ENCODE results near the gene FBXW11.
A peak's percentile ranks its signal among the peaks of the same experiment; 100 is the strongest.
"Not testable (repeated sequence)": the region's sequence is repeated elsewhere in the genome, so short reads cannot be mapped to it uniquely, and the experiment has no call there.

Gene FBXW11

DNA sequence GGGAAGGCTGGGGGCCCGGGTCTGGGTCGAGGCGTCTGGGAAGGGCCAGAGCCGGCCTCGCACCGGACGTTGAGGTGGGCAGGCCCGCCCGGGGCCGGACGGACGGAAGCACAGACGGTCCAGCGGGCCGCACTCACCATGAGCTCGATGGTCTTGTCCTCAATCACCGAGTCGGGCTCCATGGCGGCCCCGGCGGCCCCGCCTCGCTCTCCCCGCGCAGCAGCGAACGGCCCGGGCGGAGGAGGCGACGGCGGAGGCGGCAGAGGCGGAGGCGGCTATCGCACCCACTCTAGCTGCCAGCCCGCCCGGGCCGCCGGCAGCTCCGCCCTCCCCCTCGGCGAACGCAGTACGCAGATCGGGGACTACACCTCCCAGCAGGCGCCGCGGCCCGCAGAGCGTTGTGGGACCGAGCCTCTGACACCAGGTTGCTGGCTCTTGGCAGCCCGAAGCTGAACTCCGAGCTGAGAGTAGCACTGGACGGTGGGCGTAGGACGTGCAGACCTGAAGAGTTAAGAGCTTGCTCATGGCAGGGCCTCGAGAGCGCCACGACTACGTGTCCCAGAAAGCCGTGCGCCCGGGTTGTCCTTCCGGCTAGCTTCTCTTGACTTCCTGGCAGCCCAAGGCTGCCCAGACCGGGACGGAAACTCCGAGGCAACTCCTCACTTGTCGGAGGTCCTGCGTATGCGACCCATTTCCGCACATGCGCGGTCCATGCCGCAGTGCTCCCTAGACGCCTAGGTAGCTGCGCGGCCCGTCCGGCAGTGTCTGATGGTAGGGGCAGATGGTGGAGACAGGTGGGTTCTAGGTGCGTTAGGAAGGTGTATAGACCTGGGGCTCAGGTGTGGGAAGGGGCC lies at the start of gene FBXW11:
Gene FBXW11 (minus strand): TSS at position 318 of the 854 bp plus-strand sequence. CDS start 136 bp downstream, at position 182.
- DNase-seq: peak; percentile 98

DNA sequence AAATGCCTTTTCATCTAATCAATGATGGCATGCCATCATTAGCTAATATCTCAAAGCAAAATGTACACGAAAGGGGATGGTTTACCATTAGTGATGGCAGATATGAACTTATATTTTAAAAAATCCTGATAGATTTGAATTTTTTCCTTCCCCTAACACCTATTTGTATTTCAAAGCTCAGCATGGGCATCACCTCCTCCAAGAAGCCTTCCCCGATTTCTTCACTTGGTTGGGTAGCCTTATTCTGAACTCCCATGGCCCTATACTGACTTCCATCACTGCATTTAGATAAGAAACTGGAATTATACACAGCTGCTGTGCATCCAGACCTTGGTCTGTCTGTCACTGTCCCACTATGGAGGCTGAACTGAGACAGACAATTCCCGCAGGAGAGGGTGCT lies 49.6 kb upstream of the FBXW11 start:
- DNase-seq: no peak

DNA sequence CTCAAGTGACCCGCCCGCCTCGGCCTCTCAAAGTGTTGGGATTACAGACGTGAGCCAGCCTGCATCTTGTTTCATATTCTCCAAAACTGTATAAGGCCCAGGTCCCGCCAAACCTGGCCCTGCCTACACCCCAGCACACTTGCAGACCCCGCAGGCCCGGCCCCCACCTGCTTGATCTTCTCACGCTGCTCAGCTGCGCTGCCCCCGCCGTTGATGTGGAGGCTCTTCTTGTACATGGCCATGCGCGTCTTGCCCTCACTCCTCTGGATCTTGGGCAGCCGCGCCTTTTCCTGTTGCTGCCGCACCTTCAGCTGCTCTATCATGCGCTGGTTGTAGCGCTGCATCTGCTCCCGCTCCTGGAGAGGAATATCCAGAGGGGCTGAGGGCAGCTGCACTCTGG lies 49.0 kb upstream of the FBXW11 start:
- DNase-seq: no peak

DNA sequence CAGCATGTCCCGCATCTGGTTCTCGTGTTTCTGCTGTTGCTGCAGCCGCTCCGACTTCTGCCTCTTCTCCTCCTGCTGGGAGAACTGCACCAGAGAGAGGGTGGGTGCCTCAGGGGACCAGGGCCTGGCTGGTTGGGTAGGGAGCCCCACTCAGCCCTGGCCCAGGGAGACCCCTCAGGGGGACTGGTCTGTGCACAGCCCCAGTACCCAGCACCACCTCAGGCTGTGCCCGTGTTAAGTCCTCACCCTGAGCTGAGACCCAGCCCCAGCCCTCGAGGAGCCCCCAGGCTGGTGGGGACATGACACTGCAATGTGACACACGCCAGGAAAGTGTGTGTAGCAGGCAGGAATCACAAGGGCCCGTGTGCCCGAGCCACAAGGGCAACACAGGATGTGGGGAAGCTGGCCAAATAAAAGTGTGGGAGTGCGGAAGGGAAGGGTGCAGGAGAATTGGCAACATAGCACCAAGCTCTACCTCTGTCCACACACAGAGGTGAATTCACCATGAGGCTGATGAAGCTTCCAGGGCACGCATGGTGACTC lies 48.2 kb upstream of the FBXW11 start:
- DNase-seq: no peak

DNA sequence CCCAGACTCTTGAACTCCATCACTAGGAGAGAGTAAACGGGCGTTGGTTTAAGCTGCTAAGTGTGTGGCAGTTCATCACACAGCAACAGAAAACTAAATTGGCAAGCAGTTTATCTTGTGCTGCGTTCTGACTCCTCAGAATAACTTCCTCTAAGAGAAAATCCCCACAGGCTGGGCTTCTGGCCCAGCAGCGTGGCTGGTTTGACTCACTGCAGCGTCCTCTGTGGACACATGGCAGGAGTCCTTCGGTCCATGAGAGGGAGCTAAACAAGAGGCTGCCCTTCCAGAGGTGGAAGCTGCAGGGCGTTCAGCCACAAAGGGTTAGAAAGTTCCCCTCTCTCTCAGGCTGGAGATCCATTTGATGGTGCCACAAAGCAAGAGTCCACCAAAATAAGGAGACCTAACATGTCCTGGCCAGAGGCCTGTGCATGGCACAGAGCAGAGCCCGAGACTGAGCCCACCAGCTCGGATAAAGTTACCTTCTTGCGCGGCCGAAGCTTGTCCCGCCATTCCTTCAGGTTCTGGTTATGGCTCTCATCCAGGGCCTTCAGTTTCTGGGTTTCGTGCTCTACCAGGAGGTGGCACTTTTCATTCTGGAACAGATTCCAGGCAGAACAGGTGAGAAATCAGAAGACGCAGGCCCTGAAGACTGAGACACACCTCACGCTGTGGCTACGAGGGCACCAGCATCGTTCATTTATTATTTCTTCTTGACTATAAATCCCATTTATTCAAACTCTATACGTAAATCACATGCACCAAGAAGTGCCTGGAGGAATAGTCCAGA lies 46.2 kb upstream of the FBXW11 start:
- DNase-seq: no peak

DNA sequence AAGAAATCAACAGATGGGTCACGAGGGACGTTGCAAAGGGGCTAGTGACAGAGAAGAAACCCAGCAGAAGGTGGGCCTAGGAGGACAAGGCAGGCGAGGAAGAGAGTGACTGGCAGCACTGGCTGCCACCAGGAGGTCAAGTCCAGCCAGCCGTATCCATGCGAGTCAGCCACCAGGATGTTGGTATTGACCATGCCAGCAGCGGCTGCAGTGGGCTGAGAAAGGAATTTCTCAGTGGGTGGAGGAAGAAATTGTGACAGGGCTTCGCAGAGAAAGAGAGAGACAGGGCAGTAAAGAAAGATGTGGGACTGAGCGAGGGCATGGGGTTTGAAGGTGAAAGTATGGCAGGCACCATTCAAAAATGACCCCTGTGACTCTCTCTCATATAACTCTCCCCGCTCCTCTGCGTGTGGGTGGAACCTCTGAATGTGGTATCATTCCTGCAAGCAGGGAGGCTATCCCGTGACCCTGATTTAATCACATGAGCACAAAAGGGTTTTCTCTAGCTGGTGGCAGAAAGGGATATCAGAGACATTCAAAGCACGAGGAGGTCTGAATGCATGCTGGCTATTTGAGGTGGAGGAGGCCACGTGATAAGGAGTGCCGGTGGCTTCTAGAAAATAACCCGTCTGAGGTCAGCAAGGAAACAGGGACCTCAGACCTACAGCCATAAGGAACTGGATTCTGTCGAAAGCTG lies 45.4 kb upstream of the FBXW11 start:
- no peak for DNase-seq

DNA sequence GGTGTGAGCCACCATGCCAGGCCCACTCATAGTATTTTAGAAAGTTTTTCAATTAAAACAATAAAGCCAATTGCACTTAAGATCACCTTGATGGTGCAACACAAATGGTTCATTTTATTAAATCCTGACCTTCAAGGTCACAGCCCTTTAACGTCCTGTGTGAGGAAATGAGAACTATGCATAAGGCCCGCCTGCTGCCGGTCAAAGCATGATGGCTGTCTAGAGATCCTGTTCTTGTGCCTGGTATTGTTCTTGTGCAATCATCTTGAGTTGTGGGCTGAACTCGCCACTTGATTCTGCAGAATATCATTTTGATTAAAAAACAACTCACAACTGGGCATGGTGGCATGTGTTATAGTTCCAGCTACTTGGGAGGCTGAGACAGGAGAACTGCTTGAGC lies 43.6 kb upstream of the FBXW11 start:
- DNase-seq: no peak

DNA sequence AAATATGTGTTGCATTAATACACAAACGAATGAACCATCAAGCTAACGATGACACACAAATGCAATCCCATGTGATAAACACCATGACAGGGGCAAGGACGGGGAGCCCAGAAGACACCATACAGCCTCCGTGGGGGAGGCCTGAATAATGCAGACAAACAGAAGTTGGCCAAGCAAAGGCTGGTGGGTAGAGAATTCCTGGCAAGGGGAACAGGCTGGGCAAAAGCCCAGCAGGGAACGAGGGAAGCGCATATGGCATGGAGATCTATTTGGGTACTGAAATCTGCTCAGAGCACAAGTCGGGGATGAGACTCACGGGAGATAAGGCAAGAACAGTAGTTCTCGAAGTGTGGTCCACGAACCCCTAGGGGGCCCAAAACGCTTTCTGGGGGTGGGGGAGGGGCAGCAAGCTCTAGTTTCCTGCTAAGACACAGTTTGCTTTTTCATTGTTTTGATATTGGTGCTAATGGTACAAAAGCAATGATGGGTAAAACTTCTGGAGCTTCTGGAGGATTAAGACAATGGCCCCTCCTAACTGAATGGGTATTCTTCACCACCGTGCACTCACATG lies 42.9 kb upstream of the FBXW11 start:
- DNase-seq: no peak

DNA sequence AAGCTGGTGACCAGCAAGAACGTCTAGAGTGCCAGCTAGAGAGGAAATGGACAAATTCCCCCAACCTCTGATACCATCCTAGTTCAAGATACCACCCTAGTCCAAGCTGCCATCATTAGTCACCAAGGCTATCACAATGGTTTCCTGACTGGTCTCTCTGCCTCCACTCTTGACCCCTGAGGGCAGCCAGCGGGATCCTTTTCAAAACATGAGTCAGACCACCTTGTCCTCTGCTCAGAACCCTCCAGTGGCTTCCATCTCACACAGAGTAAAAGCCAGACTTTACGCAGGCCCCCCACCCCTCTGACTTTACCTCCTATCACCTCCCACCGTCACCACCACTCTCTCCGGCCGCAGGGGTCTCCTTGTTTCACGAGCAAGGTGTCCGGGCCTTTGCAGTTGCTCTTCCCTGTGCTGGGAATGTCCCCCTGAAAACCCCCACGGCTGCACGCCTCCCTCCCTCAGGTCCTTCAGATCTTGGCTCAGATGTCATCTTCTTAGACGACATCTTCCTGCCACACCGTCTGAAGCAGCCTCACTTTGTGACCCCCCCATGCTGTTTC lies 42.2 kb upstream of the FBXW11 start:
- no peak for DNase-seq

DNA sequence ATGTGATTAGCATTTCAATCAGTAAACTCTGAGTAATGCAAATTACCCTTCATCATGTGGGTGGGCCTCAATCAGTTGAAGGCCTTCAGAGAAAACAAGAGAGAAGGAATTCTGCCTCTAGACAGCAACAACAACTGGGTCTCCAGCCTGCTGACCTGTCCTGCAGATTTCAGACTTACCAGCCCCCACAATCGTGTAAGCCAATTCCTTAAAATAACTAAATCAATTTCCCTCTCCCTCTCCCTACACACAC lies 41.7 kb upstream of the FBXW11 start:
- no peak for DNase-seq

DNA sequence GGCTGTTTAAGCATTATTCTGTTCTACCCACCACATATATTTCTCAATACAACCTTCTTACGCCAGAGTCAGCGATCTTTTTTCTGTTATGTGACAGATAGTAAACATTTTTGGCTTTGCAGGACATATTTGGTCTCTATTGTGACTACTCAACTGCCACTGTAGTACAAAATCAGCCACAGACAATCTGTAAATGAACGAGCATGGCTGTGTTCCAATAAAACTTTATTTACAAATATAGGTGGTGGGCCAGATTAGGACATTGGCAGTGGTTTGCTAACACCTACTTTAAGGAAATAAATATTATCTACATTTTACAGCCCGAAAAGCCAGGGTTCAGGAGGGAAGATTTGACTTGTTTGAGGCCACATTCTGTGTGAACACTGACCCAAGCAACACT lies 40.2 kb upstream of the FBXW11 start:
- DNase-seq: no peak

DNA sequence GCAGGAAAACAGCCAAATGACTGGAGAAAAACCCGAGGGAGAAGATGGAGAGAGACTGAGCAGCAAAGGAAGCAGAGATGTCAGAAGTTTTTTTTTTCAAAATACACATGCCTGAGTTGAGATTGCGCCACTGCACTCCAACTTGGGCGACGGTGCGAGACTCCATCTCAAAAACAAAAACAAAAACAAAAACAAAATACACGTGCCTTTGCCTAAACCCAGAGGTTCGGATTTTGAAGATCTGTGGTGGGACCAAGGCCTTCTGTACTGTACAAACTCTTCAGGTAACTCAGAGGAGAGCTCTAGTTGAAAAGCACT lies 38.8 kb upstream of the FBXW11 start:
- DNase-seq: no peak

DNA sequence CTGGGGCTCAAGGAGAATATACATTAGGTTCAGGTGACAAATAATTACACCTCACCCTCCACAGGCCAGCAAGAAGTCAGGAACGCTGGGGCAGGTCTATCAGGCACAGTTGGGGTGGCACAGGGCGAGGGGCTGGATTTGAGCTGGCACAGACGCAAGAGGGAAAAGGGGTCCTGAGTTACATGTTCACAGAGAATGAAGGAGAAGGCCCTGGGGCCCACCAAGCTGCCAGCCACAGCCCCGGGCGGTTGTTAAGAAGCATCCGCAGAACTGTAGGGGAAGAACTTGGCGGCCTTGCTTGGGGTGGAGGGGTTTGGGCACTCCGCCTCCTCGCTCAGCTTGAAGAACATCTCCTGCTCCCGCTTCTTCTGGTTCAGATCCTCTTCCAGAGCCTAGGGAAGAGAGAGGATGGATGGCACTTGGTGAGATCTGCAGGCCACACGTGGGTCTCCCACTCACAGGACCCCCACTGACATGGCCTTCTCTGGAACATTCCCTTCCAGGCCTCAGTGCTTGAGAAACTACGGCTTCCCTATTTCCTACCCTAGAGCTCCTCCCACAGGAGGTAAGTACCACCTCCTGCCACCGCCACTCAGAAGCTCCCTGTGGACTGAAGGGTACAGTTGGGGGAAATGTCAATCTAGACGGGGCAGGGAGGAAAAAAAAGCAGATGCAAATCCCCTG lies 38.3 kb upstream of the FBXW11 start:
- peak; percentile 27 for DNase-seq

DNA sequence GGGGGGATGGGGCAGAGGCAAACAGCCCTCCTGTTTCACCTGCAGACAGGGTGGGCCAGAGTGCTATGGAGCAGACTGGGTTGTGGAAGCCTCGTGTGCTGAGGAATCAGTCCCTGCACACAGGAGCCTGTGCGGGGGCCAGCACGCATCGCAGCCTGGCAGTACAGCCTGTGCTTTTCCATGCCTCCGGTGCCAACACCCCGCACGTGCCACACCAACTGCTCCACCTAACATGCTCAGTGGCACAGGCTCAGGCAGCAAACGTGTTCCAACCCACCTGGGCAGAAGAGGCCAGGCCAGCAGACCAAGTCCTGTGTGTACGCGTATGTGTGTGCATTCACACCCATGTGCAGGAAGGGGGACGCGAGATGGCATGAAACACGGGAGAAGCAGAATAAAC lies 37.4 kb upstream of the FBXW11 start:
- DNase-seq: no peak

DNA sequence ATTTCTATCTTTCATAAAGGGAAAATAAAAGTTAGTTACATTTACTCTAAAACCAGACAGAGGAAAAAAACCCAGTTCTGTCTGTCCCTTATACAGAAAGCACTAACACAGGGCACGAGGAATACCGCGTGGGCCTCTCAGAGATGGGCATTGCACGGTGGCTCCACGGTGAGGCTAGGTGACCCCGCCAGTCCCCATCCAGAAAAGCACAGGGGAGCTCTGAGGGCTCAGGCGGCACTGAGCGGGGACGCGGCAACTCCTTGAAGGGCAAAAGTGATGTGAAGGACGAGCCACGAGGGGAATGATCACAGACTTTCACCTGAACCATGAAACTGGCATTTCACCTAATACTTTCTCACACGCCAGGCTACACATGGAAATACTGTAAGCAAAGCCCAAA lies 35.7 kb upstream of the FBXW11 start:
- no peak for DNase-seq

DNA sequence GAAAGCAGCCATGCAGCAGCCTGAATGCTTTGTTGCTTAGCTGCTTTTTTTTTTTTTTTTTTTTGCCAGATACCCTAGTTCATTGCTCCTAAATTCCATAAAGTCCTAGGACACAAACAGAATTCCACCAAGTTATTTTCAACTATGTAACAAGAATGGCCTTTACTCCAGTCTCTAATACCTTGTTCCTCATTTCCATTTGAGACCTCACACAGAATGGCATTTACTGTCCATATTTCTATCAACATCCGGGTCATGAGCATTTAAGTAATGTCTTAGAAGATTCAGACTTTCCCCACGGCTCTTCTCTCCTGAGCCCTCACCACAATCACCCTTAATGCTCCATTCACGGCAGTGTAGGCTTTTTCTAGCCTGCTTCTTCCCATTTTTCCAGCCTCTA lies 31.7 kb upstream of the FBXW11 start:
- DNase-seq: no peak

DNA sequence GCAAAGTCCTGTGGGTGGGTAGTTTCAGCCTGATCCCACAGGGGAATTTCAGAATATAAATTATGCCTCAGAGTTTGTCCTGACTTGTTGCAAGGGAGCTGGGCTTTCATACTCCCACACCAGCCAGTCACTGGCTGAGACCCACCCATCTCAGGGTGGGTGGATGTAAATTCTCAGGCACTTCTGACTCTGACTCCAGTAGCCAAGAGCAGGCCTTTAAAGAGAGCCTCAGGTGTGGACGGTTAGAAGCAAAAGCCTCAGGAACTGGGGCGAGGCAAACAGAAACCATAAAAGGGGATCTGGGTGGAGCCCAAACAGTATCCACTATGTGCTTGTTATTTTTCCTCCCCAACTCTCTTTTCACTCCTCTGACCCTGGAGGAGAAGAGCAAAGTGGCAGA lies 28.6 kb upstream of the FBXW11 start:
- no peak for DNase-seq

DNA sequence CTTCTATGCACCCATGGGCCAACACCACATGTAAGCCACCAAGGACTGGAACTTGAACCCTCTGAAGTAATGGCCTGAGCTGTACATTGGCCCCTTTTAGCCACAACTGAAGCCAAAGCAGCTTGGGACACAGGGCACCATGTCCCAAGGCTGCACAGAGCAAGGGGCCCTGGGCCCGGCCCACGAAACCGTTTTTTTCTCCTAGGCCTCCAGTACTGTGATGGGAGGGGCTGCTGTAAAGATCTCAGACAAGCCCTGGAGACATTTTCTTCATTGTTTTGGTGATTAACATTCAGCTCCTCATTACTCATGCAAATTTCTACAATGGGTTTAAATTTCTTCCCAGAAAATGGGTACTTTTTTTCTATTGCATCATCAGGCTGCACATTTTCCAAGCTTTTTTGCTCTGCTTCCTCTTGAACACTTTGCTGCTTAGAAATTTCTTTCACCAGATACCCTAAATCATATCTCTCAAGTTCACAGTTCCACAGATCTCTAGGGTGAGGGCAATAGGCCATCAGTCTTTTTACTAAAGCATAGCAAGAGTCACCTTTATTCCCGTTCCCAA lies 25.5 kb upstream of the FBXW11 start:
- no peak for DNase-seq

DNA sequence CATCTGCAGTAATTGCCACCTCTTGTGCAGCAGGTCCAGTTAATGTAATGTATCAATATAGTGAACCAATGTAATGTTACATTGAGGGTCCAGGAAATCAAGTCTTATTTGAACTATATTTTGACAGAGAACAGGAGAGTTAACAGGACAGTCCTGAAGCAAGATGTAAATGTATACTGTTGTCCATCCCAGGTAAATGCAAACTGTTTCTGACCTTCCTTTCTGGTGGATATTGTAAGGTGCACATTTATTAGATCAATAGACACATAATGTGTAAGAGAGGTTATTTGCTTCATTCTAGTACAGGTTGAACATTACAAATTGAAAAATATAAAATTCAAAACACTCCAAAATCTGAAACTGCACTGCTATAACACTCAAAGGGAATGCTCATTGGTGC lies 23.4 kb upstream of the FBXW11 start:
- no peak for DNase-seq

DNA sequence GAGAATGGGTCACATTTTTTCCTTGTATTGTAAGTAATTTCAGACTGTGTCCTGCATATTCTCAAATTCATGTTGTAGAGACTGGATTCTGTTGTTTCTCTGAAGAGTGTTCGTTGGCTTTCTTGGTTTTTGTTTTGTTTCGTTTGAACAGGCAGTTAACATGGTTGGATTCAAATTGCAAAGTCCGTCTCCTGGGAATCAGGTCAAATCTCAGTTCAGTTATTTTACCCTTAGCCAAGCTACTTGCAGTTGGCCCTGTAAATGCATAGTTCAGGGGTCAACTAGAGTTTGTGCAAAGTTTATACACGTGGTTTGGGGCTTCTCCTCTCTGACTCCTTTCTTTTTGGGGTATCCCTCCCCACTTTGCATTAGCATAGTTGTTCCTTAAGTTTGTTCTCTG lies 21.7 kb upstream of the FBXW11 start:
- DNase-seq: peak; percentile 47

DNA sequence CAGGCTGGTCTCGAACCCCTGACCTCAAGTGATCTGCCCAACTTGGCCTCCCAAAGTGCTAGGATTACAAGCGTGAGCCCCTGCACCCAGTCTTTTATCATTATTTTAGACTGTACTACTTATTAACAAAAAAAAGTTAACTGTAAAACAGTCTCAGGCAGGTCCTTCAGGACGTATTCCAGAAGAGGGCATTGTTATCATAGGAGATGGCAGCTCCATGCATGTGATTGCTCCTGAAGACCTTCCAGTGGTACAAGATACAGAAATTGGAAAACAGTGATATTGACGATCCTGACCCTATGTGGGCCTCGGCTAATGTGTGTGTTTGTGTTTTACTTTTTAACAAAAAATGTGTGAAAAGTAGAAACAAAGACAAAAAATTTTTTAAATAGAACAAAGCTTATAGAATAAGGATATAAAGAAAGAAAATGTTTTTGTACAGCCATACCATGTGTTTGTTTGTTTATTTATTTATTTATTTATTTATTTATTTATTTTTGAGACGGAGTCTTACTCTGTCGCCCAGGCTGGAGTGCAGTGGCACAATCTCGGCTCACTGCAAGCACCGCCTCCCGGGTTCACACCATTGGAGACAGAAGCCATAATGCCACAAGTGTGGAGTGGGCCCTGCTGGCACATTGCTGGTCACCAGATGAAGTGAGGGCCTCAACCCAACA lies 13.8 kb upstream of the FBXW11 start:
- DNase-seq: not testable (repeated sequence)

DNA sequence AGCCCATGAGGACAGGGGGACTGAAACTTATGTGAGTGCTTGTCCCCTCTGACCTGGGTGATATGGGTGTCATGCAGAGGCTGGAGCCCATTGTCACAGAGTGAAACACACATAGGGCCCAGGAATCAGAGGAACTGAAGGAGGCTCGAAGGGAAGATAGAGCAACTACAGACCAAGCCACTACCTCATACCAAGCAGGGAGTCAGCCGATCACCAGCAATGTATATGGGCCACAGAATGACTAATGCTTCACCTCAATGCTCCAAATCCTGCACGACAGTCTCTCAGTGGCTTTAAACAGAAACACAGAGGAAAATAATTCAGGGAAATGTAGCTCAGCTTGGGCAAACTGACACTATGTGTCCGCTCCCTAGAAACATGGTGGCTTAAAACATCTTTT lies 8.9 kb upstream of the FBXW11 start:
- DNase-seq: no peak

Measured in eye (tissue), 1 donor.